Measurements from ENCODE around the gene SDK1.

- TF ChIP-seq ZNF384 (IDR thresholded peaks at IDR 0.05) (no peak), FOXK2 (IDR thresholded peaks at IDR 0.05) (no peak), LEF1 (IDR thresholded peaks at IDR 0.05; ENCODE audit: borderline replicate concordance) (no peak)
These were observed 297.8 kb downstream of the SDK1 start for GRCh38 chr7:3598854-3599253.
